ENCODE results near the gene HDGFL3. TPM values are rescaled to one million over a fixed set of nuclear protein-coding genes. Genes with fewer than 3 reads are reported as not detected.

Gene HDGFL3
- total RNA-seq, 1 donor from 2014 or later, result 1.4 TPM

Other genes with a start within 250 kb of the HDGFL3 start
- gene RAMAC, start 221.6 kb downstream of the HDGFL3 start, total RNA-seq, result 9.6 TPM
- gene C15orf40, start 196.2 kb downstream of the HDGFL3 start, total RNA-seq, result 11.0 TPM
- gene BTBD1, start 140.6 kb downstream of the HDGFL3 start, total RNA-seq, result 17.8 TPM
- gene TM6SF1, start 100.2 kb downstream of the HDGFL3 start, total RNA-seq, result 0.81 TPM
- gene BNC1, start 76.8 kb upstream of the HDGFL3 start, total RNA-seq, result 0.13 TPM
- not detected for gene SH3GL3, start 239.5 kb upstream of the HDGFL3 start, total RNA-seq

Data from left lobe of liver (tissue), 1 donor.